Measurements from ENCODE around the gene CTDSP2.
A peak's percentile ranks its signal among the peaks of the same experiment; 100 is the strongest.
"Not testable (repeated sequence)": the region's sequence is repeated elsewhere in the genome, so short reads cannot be mapped to it uniquely, and the experiment has no call there.

CTDSP2 gene

DNA sequence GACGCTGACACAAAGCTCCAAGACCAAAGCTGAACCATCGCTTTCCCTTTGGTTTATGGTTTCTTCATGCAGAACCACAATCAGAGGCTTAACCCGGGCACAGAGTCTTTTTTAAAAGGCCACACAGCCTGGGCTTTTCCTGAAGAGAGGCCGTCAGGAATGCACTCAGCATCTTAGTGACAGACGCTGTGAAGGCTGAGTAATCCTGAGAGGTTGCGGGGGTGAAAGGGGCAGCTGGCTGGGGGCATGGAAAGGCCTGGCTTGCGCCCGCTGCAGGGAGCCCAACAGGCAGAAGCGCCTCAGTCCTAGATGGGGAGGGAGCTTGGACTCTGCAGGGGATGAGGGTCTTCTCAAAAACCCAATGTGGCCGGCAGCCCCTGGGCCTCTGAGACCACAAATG, 13.6 kb downstream of the CTDSP2 start:
- no peak for DNase-seq

DNA sequence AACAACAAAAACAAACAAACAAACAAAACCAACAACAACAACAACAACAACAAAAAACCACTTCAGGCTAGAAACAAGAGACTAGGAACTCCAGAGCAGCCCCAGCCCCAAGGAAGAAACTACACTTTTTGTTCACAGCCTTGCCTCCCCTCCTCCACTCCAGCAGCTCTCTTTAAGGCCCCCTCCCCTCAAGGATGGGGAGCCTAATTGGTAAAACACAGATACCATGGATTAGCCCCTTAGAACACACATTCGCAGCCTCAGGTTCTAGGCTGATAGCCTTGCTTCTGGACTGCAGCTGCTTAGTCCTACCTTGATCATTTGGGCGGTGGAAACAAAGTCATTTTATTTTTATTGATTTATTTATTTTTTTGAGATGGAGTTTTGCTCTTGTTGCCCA, 16.1 kb downstream of the CTDSP2 start:
- no peak for DNase-seq

DNA sequence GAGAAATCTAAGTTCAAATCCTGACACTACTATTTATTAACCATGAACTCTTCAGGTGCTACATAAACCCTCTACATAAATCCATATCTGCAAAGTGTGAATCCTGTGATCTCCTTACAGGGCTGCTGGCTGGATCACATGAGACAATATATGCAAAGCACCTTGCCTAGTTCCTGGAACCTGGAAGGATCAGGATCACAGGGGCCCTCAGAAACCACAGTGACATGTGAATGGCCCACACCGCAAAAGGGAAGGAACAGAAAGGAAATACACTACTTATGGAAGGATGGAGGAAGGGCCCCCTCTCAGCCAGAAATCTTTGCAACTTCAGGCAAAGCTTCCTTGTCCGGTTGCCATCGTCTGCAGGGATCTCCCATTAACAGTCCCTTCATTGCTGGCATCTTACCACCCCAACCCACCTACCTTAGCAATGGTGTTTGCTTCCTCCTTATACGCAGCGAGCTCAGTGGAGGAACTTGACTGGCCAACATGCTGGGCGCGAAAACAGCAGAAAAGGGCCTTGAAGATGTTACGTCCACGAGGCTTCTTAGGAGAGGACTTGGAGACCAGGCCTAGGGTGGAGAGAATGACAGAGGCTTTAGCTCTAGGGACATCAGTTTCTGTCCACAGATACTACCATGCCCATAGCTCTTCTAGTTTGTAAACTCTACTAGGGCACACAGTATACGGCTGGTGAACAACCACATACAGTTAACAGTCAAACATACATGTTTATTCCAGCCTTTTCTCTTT, 17.3 kb downstream of the CTDSP2 start:
- DNase-seq, result no peak

DNA sequence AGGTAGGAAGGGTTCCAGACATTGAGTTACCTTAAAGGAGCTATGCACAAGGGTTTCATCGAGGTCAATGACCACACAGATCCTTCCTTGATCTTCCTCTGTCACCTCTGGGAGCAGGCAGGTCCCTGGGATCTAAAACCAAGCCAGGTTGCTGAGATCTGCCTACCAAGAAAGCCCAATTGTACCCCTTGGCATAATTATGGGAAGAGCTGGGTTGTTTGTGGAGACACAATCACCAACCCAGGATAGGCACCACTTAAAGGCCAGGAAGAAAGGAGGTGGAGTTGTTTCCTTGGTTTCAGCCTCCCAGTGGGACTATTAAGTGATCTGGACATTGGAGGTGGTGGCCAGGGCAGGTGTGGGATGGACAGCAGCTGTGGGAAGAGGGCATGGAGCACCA, 19.6 kb downstream of the CTDSP2 start:
- no peak for DNase-seq

DNA sequence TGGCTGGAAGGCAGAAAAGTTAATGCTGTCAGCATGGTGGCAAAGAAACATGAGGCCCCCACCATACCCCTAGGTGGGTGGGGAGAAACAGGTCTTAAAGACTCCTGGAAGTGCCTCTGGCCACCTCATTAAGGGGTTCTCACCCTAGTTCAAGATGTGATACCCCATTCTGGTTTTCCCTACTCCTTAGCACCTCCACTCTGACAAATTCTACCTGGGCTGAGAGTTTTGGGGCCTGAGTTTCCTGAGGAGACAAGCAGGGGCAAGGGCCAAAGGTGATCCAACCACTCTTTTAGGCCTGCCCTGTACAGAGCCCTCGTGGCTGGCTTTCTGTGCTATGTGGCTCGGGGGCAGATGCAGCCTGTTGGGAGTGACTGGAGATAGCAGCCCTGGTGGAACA, 20.1 kb downstream of the CTDSP2 start:
- no peak for DNase-seq

DNA sequence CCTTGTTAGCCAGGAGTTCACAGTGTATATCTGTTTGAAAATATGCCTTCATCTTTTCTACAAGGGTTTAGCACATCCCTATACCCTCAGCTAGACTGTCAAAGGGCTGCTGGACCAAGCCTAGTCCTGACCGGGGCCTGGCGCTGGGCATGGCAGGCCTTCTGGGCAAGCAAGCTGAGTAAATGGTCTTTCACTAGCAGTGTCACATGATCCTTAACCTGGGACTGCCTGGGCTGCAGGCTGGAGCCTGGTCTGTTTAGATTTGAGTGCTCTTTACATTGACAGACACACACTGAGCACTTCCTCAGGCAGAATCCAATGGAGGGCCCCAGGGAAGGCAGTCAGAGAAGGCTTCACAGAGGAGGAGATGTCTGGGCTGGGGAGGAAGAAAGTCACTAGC, 21.1 kb downstream of the CTDSP2 start:
- DNase-seq, result no peak

DNA sequence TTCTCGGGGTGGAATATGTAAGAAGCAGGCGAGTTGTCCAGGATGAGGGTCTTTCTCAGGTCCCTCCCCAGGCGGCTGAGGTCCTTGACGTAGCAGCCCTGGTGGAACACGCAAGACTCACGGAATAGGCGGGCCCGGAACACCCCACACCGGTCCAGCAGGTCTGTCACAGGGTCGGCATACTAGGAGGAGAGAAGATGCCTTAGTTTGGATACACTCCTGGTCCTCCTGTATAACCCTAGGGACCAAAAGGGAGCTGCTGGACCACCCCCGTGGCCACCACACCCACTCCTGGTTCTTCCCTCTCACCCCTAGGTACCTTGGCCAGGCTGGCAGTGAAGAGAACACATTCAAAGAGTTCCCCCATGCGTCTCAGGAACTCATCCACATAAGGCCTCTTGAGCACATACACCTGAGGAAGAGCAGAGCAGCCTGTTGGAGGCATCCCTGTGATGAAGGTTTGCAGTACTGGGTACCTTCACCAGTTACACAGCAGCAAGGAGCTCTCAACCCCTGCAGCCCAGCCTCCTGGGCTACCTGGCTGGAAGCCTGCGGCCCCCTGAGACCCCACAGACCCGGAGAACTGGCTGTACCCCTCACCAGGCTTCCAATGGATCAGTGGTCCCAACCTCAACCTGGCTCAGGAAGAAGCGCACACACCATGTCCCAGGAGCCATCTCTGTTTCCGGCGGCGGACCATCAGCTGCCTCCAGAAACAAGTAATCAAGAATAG, 22.5 kb downstream of the CTDSP2 start:
- DNase-seq, result no peak

DNA sequence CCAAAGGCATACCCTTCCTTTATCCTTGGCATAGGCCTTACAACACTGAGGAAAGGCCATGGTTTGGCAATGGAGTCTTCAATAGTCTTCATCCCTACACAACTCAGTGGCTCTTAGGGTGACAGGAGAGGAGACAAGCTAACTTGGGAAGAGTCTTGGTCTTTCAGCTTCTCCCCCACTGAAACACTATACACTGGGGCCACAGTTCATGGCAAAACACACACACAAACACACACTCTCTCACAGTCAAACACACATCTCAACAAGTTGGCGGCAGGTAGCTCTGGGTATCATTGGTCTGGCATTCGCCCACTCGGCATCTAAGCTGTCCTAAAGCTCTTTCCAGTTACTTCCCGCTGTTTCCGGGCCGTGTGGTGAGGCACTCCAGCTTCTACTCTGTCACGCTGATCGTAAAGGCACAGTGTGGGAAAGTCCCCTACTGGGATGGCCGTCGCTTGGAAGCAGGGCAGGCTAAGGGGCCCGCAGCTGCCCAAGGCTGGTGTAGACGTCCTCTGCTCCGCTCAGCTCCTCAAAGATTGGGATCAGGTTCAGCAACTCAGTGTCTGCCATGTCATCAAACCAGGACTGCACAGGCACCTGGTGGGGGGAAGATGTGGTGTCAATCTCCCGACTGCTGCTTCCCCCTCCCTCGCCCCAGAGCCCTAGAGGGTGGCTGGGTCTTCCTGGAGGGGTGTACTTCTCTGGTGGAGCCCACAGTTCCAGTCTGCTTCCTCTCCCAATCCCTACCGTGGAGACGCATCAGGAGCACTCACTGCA, 23.2 kb downstream of the CTDSP2 start:
- DNase-seq, result no peak

DNA sequence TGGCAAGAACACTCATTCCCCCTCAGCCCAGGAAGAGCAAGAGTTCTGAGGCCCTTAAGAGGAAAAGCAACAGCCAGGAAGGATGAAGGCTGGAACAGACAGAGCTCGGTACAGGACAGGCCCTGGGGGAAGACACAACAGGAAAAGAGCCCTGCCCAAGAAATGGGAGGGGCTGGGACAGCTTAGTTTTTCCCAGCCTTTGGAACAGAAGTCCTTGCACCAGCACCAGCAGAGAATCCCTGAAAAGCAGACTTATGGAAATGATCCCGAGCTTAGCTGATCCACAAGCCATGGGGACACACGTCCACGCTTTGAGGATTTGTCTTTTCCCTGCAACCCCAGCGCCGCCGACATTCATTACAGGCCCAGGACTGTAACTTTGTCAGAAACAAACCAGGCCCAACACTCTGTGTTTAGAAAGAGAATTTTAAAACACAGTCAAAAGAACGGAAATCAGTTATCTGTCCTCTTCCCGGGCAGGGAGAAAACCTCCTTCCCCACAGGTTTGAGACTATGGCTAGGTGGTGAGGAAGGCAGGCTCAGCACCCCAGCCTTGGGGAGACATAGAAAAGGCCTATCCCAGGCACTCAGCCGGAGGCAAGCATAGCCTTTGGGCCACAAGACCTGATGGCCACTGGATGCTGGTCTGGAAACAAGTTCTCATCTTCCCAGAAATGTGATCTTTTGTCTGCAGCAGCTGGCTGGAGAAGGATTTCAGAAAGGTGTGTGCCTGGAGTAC, 24.0 kb downstream of the CTDSP2 start:
- peak; percentile 14 for DNase-seq

DNA sequence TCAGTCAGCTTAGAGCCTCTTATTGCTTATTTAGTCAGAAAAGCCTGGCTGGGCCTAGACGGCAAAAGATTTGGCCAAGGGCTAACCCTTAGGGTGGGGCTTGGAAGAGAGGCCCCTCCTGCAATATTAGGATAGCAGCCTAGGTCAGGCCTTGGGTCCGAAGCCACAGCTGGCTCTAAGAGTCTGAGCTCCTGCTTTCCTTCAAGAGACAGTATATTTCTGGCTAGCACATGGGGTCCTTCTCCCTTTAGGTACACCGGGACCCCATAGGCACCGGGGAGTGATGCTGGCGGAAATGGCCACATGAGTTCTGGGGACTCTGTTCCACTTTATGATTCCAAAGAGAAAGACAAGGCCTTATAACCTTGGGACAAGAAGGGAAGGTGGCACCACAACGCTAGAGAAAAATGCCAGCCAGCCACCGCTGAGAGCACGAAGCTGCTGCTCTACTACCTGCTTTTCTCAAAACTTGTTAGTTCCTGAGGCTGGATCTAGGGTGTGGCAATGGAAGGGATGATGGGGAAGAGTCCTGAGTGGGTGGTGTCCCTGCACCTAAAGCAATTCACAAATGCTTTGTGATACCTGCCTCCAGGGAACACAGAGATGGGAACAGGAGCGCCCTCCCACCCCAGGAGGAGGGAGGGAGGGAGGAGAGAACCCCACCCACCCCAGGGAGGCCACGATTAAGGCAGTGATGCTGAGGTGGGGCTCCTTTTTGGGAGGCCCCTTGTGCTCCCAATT, 24.9 kb downstream of the CTDSP2 start:
- peak; percentile 30 for DNase-seq

DNA sequence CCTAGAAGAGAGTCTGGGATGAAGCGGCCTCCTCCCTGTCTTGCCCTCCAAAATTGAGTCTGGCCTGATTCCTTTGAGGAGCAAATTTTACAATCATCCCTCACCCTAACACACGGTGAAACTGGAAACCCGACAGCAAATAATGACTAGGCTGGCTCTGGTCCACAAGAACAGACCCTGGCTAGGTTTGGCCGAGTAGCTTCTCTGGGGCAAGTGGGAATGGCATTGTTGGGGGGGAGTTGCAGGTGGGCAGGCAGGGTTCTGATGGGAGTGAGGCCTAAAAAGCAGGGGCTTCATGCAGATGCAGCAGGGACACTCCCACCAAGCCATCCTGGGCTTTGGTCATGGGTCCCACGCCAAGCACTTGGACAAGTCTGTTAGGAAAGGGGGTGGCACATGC, 25.5 kb downstream of the CTDSP2 start:
- DNase-seq, result not testable (repeated sequence)

DNA sequence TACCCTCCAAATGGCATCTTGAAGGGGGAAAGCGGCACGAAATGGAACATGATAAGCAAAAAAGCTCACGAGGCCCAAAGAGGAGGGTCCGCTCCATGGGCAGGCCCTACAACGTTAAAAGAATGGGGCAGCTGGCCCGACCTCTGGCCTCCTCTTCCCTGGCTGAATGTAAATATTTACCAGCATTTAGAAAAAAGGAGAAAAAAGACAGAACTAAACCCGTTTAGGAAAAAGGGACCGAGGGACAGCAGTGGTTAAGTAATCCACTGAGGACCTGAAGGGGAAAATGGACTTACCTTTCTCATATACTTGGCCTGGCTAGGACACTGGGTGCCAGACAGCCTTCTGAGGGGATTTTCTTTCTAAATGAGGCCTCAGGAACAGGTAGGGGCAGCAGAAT, 26.4 kb downstream of the CTDSP2 start:
- not testable (repeated sequence) for DNase-seq

DNA sequence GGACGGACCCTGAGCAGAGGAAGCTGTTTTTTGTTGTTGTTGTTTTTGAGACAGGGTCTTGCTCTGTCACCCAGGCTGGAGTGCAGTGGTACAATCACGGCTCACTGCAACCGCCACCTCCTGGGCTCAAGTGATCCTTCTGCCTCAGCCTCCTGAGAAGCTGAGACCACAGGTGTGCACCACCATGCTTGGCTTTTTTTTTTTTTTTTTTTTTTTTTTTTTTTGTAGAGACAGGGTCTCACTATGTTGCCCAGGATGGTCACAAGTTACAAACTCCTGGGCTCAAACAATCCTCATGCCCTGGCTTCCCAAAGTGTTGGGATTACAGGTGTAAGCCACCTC, 28.6 kb downstream of the CTDSP2 start:
- DNase-seq, result not testable (repeated sequence)

DNA sequence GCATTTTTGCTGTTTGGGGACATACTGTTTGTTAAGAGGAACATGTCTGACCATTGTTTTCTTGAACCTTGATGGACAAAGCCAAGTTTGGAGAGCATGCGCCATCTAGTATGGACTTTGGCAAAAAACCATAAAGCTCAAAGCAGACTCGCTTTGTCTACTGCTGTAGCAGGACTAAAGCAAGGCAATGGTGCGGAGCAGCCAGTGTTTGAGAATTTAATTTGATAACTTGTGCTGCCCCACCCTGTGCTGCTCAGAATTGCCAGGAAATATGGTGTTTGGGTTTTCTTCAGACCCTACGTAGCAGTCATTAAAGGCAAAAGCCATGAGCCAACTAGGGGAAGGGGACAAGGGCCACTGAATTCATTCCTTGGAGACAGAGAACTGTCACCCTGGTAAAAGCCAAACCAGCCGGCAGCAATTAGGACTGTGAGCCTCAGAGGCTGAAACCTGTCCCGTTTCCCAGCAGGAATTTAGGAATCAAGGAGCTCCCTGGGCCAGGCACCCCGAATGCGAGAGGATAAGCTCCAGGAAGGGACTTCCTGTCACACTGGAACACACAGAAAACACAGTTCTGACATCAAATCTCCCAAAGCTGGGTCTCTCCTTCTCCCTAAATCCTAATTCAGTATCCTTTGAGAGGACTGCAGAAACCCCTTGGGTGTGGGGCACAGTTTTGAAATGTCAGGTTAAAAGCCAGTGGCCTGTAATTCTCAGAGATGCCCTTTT, 29.1 kb downstream of the CTDSP2 start:
- no peak for DNase-seq

DNA sequence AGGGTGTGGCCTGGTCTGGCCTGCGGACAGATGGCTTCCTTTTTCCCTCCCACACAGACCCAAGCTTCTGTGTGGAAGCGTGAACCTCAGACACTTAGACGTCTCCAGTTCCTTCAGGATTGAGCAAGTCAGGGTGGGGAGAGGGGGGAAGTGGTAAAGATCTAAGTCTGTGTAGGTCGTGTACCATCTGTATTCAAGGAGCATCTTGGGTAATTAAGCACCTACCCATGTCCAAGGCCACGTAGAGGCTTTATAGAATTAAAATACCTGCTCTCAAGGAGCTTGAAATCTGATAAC, 29.7 kb downstream of the CTDSP2 start:
- DNase-seq, result no peak

DNA sequence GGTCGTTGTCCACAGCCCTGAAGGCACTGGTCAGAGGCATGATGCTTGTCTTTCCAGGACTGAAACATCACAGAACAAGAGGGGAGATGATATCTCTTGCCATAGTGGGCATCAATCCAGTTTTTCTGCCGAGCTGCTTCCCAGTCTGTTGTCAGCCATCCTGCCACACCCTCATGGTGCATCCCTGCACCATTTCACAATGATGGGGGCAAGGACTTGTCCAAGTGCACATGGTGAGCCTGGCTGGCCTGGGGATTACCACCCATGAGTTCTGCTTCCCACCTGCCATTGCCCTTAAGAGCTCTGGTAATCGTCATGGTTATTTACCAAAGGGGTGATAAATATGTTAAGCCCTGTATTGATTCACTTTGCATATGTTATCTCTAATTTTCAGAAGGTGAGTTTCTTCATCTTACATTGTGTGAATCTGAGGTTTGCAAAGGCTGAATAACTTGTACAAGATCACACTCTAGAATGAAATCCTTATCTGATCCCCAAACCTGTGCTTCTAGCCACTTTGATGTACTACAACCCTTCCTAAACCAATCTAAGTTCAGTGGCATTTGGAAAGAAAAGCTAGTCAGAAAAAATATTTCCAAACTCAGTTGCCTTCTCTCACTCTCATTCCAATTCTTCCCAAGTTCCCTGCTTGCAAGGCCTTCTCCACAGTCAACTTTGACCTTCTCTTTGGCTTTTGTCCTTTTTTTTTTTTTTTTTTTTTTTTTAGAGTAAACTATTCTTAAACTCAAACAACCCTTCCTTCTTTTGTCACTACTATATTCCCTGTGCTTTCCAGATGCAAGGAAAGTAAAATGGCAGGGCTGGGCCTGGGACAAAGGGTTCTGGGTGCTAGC, 30.3 kb downstream of the CTDSP2 start:
- no peak for DNase-seq

DNA sequence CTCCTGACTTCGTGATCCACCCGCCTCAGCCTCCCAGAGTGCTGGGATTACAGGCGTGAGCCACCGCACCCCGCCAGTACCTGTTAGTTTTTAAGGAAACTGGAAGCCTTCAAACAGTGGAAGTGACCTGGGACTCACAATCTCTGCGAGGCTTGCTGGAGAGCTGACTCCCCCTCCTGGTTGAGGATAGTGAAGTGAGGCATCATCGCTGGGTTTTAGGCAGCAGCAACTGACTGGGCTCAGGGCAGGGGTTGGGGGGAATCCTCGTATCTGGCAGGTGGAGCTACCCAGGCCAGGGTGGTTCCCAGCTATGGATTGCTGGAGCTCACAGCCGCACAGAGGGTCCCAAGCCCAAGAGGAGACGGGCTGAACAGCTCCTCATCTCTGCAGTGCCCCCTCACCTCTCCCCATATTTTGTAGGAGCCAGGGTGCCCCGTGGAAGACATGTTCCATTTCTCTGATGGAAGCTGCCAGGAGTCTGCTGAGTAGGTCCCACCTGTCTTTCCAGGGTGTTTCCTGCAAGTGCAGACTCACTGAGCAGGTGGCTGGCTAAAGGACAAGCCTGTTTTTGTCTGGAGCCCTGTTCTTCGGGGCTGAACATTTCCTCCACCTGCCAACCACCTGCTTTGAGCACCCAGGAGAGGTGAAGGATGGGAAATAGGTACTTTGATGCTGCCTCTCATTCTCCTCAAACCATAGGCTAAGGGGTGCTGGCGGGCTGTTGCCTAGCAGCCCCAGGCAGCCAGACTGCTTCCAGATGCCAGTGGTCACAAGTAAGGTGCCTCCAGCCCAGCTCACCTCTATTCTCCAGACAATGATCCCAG, 31.1 kb downstream of the CTDSP2 start:
- peak; percentile 71 for DNase-seq

DNA sequence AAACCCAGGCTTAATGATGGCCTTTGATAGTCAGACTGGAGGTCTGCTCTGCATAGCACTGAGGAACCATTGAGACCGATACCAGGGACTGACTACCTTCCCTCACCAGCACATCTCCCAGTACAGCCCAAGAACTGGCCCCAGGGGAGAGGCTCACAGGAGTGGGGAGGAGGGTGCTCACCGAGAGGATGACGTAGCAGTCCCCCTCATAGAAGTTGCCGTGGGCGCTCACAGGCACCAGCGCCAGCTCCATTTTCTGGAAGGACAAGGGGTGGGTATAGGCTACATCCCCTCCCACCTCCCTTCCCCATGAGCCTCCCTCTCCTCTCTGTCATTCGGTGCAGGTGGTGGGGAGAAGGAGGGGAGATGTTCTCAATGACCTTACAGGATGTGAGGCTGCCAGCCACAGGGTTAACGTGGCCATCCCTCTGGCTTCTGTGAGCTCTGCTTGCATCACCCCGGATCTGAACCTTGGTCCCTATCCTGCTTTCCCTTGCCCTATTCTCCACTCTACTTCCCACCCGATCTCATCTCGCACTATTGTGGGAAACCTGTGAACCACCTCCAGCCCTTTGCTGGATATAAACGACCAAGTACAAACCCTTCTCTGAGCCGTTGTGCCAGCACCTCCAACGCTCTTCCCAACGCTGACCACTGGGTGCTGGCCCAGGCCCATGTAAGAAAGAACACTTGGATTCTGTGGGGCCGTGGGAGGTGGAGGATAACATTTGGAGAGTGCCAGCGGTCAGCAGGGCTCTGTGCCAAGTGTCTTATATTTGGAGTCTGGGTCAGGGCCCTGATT, 32.4 kb downstream of the CTDSP2 start:
- no peak for DNase-seq

All from activated effector memory CD4-positive, alpha-beta T cell treated with anti-CD3 and anti-CD28 coated beads, Interleukin-2, amount 50 U/mL, for 16 hours (primary cell).